H1 (cell line): ENCODE results near the gene AKAP9. TPM values are rescaled to one million over a fixed set of nuclear protein-coding genes. Genes with fewer than 3 reads are reported as not detected.

Experiments
- CTCF ChIA-PET: fragments of 300-600 bp; sonication (Branson Sonifier 250); formaldehyde crosslinking; loops from one replicate; lab custom pipeline; 2021; ENCODE audit not compliant: partially characterized antibody; lab: Charles Lee
- POLR2A ChIA-PET: fragments of 300-600 bp; sonication (Branson Sonifier 250); formaldehyde crosslinking; loops from one replicate; lab custom pipeline; 2021; ENCODE audit warnings: inconsistent platforms; ENCODE audit not compliant: partially characterized antibody; lab: Charles Lee
- DNase-seq, 2 experiments: peaks; one replicate each; pipeline versions ENCODE4 v3.0.0 to v3.0.0-alpha.2; 2010 to 2022; ENCODE audit warnings: low spot score in 2 of 2, low read depth in 1 of 2, mixed read lengths in 1 of 2
- FAIRE-seq: peaks from 2 replicates; lab custom pipeline; 2011; peaks lifted over from hg19 to GRCh38; lab: Jason Lieb, UNC
- H2AFZ ChIP-seq: 2 replicates; pipeline ENCODE4 v1.8.1; 2012; ENCODE audit warnings: low read length, inconsistent platforms
- H2AK5ac ChIP-seq: 2 replicates; pipeline ENCODE4 v1.6.1; 2013; ENCODE audit warnings: low read depth, low read length
- H2BK120ac ChIP-seq: replicated peaks from 2 replicates; pipeline ENCODE3; 2013; ENCODE audit warnings: low read depth, low read length, inconsistent platforms
- H2BK12ac ChIP-seq: 2 replicates; pipeline ENCODE4 v1.6.1; 2013; ENCODE audit warnings: low read depth, low read length
- H2BK15ac ChIP-seq: 2 replicates; pipeline ENCODE4 v1.6.1; 2013; ENCODE audit warnings: low read length
- H2BK20ac ChIP-seq: 2 replicates; pipeline ENCODE4 v1.6.1; 2013; ENCODE audit warnings: low read length
- H2BK5ac ChIP-seq: 2 replicates; pipeline ENCODE4 v1.6.1; 2013; ENCODE audit warnings: low read depth, low read length
- H3K14ac ChIP-seq: 2 replicates; pipeline ENCODE4 v1.6.1; 2013; ENCODE audit warnings: inconsistent platforms; ENCODE audit not compliant: insufficient read length
- H3K18ac ChIP-seq: 2 replicates; pipeline ENCODE4 v1.6.1; 2013; ENCODE audit warnings: low read length; ENCODE audit errors: extremely low read depth
- H3K23ac ChIP-seq: 2 replicates; pipeline ENCODE4 v1.6.1; 2013; ENCODE audit warnings: inconsistent platforms; ENCODE audit not compliant: insufficient read length
- H3K23me2 ChIP-seq: 2 replicates; pipeline ENCODE4 v1.6.1; 2013; ENCODE audit warnings: low read depth, low read length
- H3K27ac ChIP-seq: 2 replicates; pipeline ENCODE4 v1.6.1; 2011; ENCODE audit warnings: low read depth, low read length, inconsistent platforms
- H3K27me3 ChIP-seq, 4 experiments: replicated peaks in 1 of 4; 1 replicate in 1 of 4; 2 replicates in 3 of 4; pipeline versions ENCODE4 v1.6.1 to v1.8.1; 2011 to 2013; ENCODE audit warnings: low read length in 3 of 4, mild to moderate bottlenecking in 3 of 4, inconsistent platforms in 2 of 4, mixed read lengths in 2 of 4, moderate library complexity in 1 of 4; ENCODE audit not compliant: control insufficient read depth in 3 of 4, insufficient read depth in 3 of 4; ENCODE audit errors: extremely low read depth in 1 of 4
- H3K36me3 ChIP-seq, 4 experiments: 2 replicates each; pipeline versions ENCODE4 v1.6.1 to v1.8.1; 2011 to 2013; ENCODE audit warnings: mild to moderate bottlenecking in 4 of 4, low read length in 3 of 4, moderate library complexity in 2 of 4, control low read depth in 1 of 4, inconsistent platforms in 1 of 4; ENCODE audit not compliant: insufficient read depth in 4 of 4, control insufficient read depth in 2 of 4
- H3K4ac ChIP-seq: replicated peaks from 2 replicates; pipeline ENCODE3; 2013; ENCODE audit warnings: low read length, low read depth, mixed read lengths, inconsistent platforms; ENCODE audit not compliant: insufficient read length
- H3K4me1 ChIP-seq, 4 experiments: replicated peaks in 1 of 4; 1 replicate in 1 of 4; 2 replicates in 3 of 4; pipeline versions ENCODE4 v1.6.1 to v1.8.1; 2011 to 2013; ENCODE audit warnings: low read length in 3 of 4, inconsistent platforms in 2 of 4, mixed read lengths in 1 of 4; ENCODE audit not compliant: insufficient read depth in 4 of 4, control insufficient read depth in 3 of 4
- H3K4me2 ChIP-seq, 2 experiments: 2 replicates each; pipeline versions ENCODE4 v1.6.1 to v1.8.1; 2011 to 2013; ENCODE audit warnings: low read depth in 2 of 2, low read length in 2 of 2, control low read depth in 1 of 2, inconsistent platforms in 1 of 2, mild to moderate bottlenecking in 1 of 2; ENCODE audit not compliant: insufficient read depth in 1 of 2
- H3K4me3 ChIP-seq, 4 experiments: fragments of 200-600, 300-600 bp in 1 of 4; sonication (generic), shearing (Covaris generic), sonication (Bioruptor Twin) in 1 of 4; 2 replicates each; pipeline versions ENCODE4 v1.5.1 to v1.8.1; 2011 to 2016; ENCODE audit warnings: low read length in 4 of 4, low read depth in 3 of 4, control low read depth in 2 of 4, inconsistent platforms in 2 of 4, mild to moderate bottlenecking in 2 of 4, mixed read lengths in 1 of 4, moderate library complexity in 1 of 4; ENCODE audit not compliant: insufficient read depth in 2 of 4; ENCODE audit errors: extremely low read depth in 1 of 4
- H3K56ac ChIP-seq: replicated peaks from 2 replicates; pipeline ENCODE3; 2013; ENCODE audit warnings: low read depth, mild to moderate bottlenecking, mixed read lengths, low read length, inconsistent platforms; ENCODE audit not compliant: insufficient read length
- H3K79me1 ChIP-seq: 2 replicates; pipeline ENCODE4 v1.6.1; 2013; ENCODE audit warnings: low read depth, low read length, control low read depth
- H3K79me2 ChIP-seq, 2 experiments: 2 replicates each; pipeline versions ENCODE4 v1.6.1 to v1.8.1; 2012 to 2013; ENCODE audit warnings: low read length in 2 of 2, mild to moderate bottlenecking in 2 of 2, inconsistent platforms in 1 of 2; ENCODE audit not compliant: insufficient read depth in 2 of 2, control insufficient read depth in 1 of 2
- H3K9ac ChIP-seq, 4 experiments: replicated peaks in 1 of 4; 1 replicate in 1 of 4; 2 replicates in 3 of 4; pipeline versions ENCODE4 v1.6.1 to v1.8.1; 2011 to 2013; ENCODE audit warnings: low read depth in 3 of 4, low read length in 3 of 4, control low read depth in 2 of 4, mild to moderate bottlenecking in 2 of 4, moderate library complexity in 2 of 4, inconsistent platforms in 1 of 4; ENCODE audit errors: extremely low read depth in 1 of 4
- H3K9me3 ChIP-seq, 2 experiments: 2 replicates each; pipeline versions ENCODE4 v1.6.1 to v1.8.1; 2012 to 2013; ENCODE audit warnings: mild to moderate bottlenecking in 2 of 2, moderate library complexity in 2 of 2, control low read depth in 1 of 2, inconsistent platforms in 1 of 2, low read depth in 1 of 2, low read length in 1 of 2, mixed read lengths in 1 of 2; ENCODE audit not compliant: insufficient read depth in 2 of 2
- H4K20me1 ChIP-seq, 2 experiments: replicated peaks in 1 of 2; 2 replicates each; pipeline versions ENCODE3 to v1.8.1; 2011 to 2013; ENCODE audit warnings: inconsistent platforms in 2 of 2, low read length in 2 of 2, mild to moderate bottlenecking in 1 of 2; ENCODE audit not compliant: insufficient read depth in 2 of 2, control insufficient read depth in 1 of 2
- H4K5ac ChIP-seq: 2 replicates; pipeline ENCODE4 v1.6.1; 2013; ENCODE audit warnings: low read length, low read depth, mixed read lengths, inconsistent platforms; ENCODE audit not compliant: insufficient read length
- H4K8ac ChIP-seq: 2 replicates; pipeline ENCODE4 v1.8.0; 2013; ENCODE audit warnings: mild to moderate bottlenecking, moderate library complexity, low read length, inconsistent platforms; ENCODE audit not compliant: insufficient read depth; ENCODE audit errors: extremely low read depth
- H4K91ac ChIP-seq: replicated peaks from 2 replicates; pipeline ENCODE3; 2013; ENCODE audit warnings: low read length, mixed read lengths, inconsistent platforms; ENCODE audit not compliant: insufficient read length
- BRCA1 ChIP-seq: IDR thresholded peaks from 2 replicates; pipeline ENCODE4 v1.6.1; 2012; ENCODE audit warnings: low read depth, low read length, improper control_type of control experiment
- FOSL1 ChIP-seq: IDR thresholded peaks from 2 replicates; pipeline ENCODE4 v1.6.1; 2011; ENCODE audit warnings: mild to moderate bottlenecking, low read depth, low read length, moderate library complexity; ENCODE audit not compliant: insufficient read depth
- HDAC2 ChIP-seq, 2 experiments: fragments of 300-600 bp in 1 of 2; sonication (generic) in 1 of 2; IDR thresholded peaks; 2 replicates each; pipeline ENCODE4 v1.6.1; 2011 to 2012; ENCODE audit warnings: low read depth in 2 of 2, low read length in 2 of 2, mild to moderate bottlenecking in 2 of 2, moderate library complexity in 2 of 2, borderline replicate concordance in 1 of 2, inconsistent platforms in 1 of 2
- KDM5A ChIP-seq: fragments of 200-600 bp; IDR thresholded peaks from 2 replicates; pipeline ENCODE4 v1.7.1; 2012; ENCODE audit warnings: mild to moderate bottlenecking, low read length, inconsistent platforms, mixed read lengths
- NRF1 ChIP-seq: IDR thresholded peaks from 2 replicates; pipeline ENCODE4 v1.6.1; 2011; ENCODE audit warnings: mild to moderate bottlenecking, low read depth, low read length, improper control_type of control experiment
- TCF12 ChIP-seq: IDR thresholded peaks from 2 replicates; pipeline ENCODE4 v1.6.1; 2011; ENCODE audit warnings: low read depth, mild to moderate bottlenecking, low read length
- TEAD4 ChIP-seq: IDR thresholded peaks from 2 replicates; pipeline ENCODE4 v1.6.1; 2012; ENCODE audit warnings: low read depth, low read length, inconsistent platforms, mixed read lengths
- WGBS, 2 experiments: shearing (Covaris generic) in 1 of 2; methylation state at CpG; one replicate each; pipeline versions ENCODE4 v1.1.6 to v1.1.7; 2013 to 2015; ENCODE audit warnings: low lambda C conversion rate in 2 of 2, mixed read lengths in 2 of 2, inconsistent platforms in 1 of 2, low coverage in 1 of 2, missing lambda C conversion rate in 1 of 2; ENCODE audit not compliant: insufficient replicate concordance in 2 of 2, insufficient coverage in 1 of 2, insufficient read length in 1 of 2; ENCODE audit errors: extremely low coverage in 1 of 2, missing lambda C conversion rate in 1 of 2; 5-methylcytosine and 5-hydroxymethylcytosine counted together
- polyA plus RNA-seq, 7 experiments: library from polyadenylated mRNA; depleted of rRNA in 3 of 7; stranded (reverse) in 5 of 7; unstranded in 2 of 7; fragments of >200 nt in 5 of 7; fragments of 200-250 nt in 2 of 7; gene quantifications; 1 replicate in 5 of 7; 2 replicates in 1 of 7; 4 replicates in 1 of 7; pipeline versions ENCODE4 v1.2.1 to v1.2.3, GENCODE V29; 2011 to 2013; ENCODE audit warnings: missing spikeins in 2 of 7, mixed read lengths in 2 of 7
- total RNA-seq: library from RNA; stranded (reverse); fragmentation: NEBNext Ultra II Directional; extraction: Animal tissue kit (Norgen Biotek cat#: 25700); gene quantifications from 2 replicates; pipeline ENCODE4 v1.2.1, GENCODE V29; 2021
- TF ChIP-seq, protein P1 (sequence below), 3 experiments: IDR thresholded peaks; 1 replicate in 2 of 3; 2 replicates in 1 of 3; pipeline versions ENCODE4 v1.5.1 to v1.6.1; 2011; ENCODE audit warnings: low read length in 3 of 3, mild to moderate bottlenecking in 3 of 3, inconsistent platforms in 2 of 3, low read depth in 1 of 3, moderate library complexity in 1 of 3; ENCODE audit not compliant: insufficient read depth in 1 of 3; ENCODE audit errors: control extremely low read depth in 1 of 3

The AKAP9 gene
- total and polyA plus RNA-seq, 2 of the 8 experiments (the other 6 are each of a cell fraction or from before 2014, with no cell fraction given) = 6.2 to 26.3 TPM

DNA sequence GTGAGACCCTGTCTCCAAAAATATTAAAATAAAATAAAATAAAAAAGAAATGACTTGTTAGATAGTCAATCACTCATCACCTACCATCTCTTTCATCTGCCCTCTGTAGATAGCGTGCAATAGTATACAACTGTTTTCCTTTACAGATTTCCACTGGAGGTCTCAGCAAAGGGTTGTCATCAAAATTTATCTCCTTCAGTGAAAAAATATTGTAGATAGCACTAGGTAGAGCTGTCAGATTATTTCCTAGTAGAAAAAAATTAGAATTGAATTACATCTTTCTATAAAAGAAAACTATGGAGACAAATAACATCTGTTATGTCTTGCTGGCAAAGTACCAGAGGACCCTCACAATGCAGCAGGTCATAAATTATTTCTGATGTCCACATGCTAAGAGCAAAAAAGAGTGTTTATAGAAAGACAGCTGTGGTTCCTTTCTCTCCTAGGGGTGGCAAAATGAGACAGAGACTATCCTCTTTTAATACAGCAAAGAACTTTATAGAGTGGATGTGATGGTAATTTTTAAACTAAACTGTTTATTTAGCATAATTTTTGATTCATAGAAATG is 209.9 kb downstream of the AKAP9 start:
- no peak overlapping the region for H2BK20ac ChIP-seq
- no peaks in the 10 kb centered on the region for H3K36me3 ChIP-seq
- no peaks in the 10 kb centered on the region for H3K4me1 ChIP-seq
- no peak overlapping the region for H3K4me3 ChIP-seq
- H3K27me3 ChIP-seq = no peaks in the 10 kb centered on the region
- H3K79me1 ChIP-seq = no peaks in the 10 kb centered on the region
- H3K27ac ChIP-seq = no peak overlapping the region
- no peak overlapping the region for H2AK5ac ChIP-seq
- WGBS, 2 experiments = 81% methylated on average over 1 of the region's 1 CpG; no CpG with 5 or more reads in 1 of the 2 experiments
- H4K20me1 ChIP-seq = no peaks in the 10 kb centered on the region
- H3K23me2 ChIP-seq = no peaks in the 10 kb centered on the region
- DNase-seq = no peak
- no peak overlapping the region for H3K18ac ChIP-seq
- no peak overlapping the region for H4K8ac ChIP-seq
- H3K4ac ChIP-seq = no peak overlapping the region
- H3K14ac ChIP-seq = no peak overlapping the region
- no peak overlapping the region for H3K56ac ChIP-seq
- H2BK15ac ChIP-seq = no peak overlapping the region
- no peak overlapping the region for H3K4me2 ChIP-seq
- CTCF ChIA-PET = no interaction called here
- no peak for TF ChIP-seq FOSL1
- TF ChIP-seq, protein P1, sequence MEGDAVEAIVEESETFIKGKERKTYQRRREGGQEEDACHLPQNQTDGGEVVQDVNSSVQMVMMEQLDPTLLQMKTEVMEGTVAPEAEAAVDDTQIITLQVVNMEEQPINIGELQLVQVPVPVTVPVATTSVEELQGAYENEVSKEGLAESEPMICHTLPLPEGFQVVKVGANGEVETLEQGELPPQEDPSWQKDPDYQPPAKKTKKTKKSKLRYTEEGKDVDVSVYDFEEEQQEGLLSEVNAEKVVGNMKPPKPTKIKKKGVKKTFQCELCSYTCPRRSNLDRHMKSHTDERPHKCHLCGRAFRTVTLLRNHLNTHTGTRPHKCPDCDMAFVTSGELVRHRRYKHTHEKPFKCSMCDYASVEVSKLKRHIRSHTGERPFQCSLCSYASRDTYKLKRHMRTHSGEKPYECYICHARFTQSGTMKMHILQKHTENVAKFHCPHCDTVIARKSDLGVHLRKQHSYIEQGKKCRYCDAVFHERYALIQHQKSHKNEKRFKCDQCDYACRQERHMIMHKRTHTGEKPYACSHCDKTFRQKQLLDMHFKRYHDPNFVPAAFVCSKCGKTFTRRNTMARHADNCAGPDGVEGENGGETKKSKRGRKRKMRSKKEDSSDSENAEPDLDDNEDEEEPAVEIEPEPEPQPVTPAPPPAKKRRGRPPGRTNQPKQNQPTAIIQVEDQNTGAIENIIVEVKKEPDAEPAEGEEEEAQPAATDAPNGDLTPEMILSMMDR (IDR thresholded peaks at IDR 0.05; ENCODE audit: control extremely low read depth in 1 of 3, insufficient read depth in 1 of 3, low read depth in 1 of 3, low read length in 3 of 3) = no peak
- no peak for TF ChIP-seq HDAC2 (IDR thresholded peaks at IDR 0.05; ENCODE audit: borderline replicate concordance in 1 of 2, low read depth in 2 of 2, low read length in 2 of 2)
- no peak for TF ChIP-seq BRCA1
- TF ChIP-seq TEAD4 = no peak
- no peak for TF ChIP-seq TCF12
- no peak for TF ChIP-seq KDM5A
- TF ChIP-seq NRF1 = no peak
- no peak for FAIRE-seq
- no peak overlapping the region for H3K9ac ChIP-seq
- no peaks in the 10 kb centered on the region for H3K79me2 ChIP-seq
- H2BK12ac ChIP-seq = no peak overlapping the region
- H4K91ac ChIP-seq = no peak overlapping the region
- POLR2A ChIA-PET = interaction anchor here (1.1 kb wide), 1 partner anchor 15 kb away, joined by 3 read pairs; no protein-coding TSS in a partner anchor
- H2AFZ ChIP-seq = no peak overlapping the region
- no peak overlapping the region for H4K5ac ChIP-seq
- no peaks in the 10 kb centered on the region for H3K9me3 ChIP-seq
- no peak overlapping the region for H3K23ac ChIP-seq
- no peak overlapping the region for H2BK120ac ChIP-seq
- H2BK5ac ChIP-seq = no peak overlapping the region
